Right lobe of liver (tissue), 4 donors: Measurements from ENCODE around the gene PDCD1.

ENCODE experiments used
- CTCF ChIP-seq, 4 donors: fragments of 200-600 bp in 3 of 4; fragments of 450-650 bp in 1 of 4; IDR thresholded peaks; one replicate each; pipeline versions ENCODE4 v1.5.1 to v1.8.0; 2016 to 2022; ENCODE audit warnings: antibody characterized with exemption in 4 of 4, mild to moderate bottlenecking in 2 of 4
- POLR2A ChIP-seq: fragments of 450-650 bp; IDR thresholded peaks from one replicate; pipeline ENCODE4 v1.6.1; 2017; ENCODE audit warnings: antibody characterized with exemption, mild to moderate bottlenecking
- donor health status: DM: no; HTN: no; CAD: no.
- donor health status: DM: no; HTN: no; CAD: no.
- donor health status: DM: no; HTN: yes; CAD: no.

GRCh38 chr2:241818943-241819270, 39.8 kb downstream of the PDCD1 start:
- TF ChIP-seq CTCF (IDR thresholded peaks at IDR 0.05): no peak
- no peak for TF ChIP-seq POLR2A
